GM06990 (cell line): ENCODE data around the gene TXNDC12.
A peak's percentile ranks its signal among the peaks of the same experiment; 100 is the strongest.
"Not testable (repeated sequence)": the region's sequence is repeated elsewhere in the genome, so short reads cannot be mapped to it uniquely, and the experiment has no call there.

Experiments used
- DNase-seq: peaks from one replicate; pipeline ENCODE4 v3.0.0-alpha.2; 2011; ENCODE audit not compliant: insufficient read length; ENCODE audit errors: extremely low read depth
- H3K27me3 ChIP-seq: replicated peaks from 2 replicates; pipeline ENCODE4 v1.6.0; 2011; ENCODE audit warnings: low read length; ENCODE audit not compliant: control insufficient read depth, insufficient read depth
- H3K36me3 ChIP-seq: 2 replicates; pipeline ENCODE4 v1.5.1; 2011; ENCODE audit warnings: low read length; ENCODE audit not compliant: control insufficient read depth, insufficient read depth
- H3K4me3 ChIP-seq: replicated peaks from 2 replicates; pipeline ENCODE4 v1.5.1; 2011; ENCODE audit warnings: low read depth, mild to moderate bottlenecking, control low read depth, low read length
- TF ChIP-seq, protein P1 (sequence below): IDR thresholded peaks from 2 replicates; pipeline ENCODE4 v1.5.1; 2011; ENCODE audit warnings: low read length, control low read depth, mild to moderate bottlenecking, inconsistent platforms; ENCODE audit not compliant: insufficient read depth, poor library complexity, severe bottlenecking

The TXNDC12 gene

DNA sequence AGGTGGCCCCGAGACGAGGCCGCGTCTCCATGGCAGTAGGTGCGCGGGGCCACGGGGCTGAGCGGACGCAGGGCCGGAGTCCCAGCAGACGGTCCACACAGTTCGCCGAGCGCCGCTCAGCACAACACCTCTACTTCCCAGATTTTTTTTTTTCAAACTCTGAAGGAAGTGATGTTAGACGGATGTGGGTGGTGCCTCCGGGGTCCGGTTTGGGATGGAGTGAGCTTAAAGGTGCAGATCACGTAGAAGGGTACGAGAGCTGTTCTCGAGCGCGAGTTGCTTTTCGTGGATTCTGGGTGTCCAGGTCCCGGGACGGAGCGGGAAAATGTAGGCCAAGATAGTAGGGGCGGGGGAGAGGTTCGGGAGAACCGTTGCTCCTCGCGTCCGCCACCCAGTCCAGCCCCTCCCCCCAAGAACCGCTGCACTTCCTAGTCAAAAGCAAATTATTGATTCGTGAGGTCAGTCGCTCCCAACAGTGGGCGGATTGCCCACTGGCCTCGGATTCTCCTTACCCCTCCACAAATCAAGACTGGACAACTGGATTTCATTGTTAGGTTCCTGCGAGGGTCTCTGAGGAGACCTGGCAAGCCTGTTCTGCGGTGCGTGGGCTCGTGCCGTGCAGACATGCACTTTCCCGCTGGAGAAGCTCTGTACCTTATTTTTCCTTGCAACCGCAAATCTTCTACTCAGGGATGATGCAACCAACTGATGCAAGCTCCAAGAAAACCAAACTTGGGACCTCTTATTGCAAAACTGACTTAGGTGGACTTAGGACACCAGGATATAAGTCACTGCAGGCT lies at the start of gene TXNDC12:
TSS of gene TXNDC12 (minus strand) at position 126 of the 800 bp plus-strand sequence. CDS start at position 31, 95 bp downstream.
- DNase-seq = peak; percentile 83
- no peaks in the 10 kb centered on the region for H3K27me3 ChIP-seq
- TF ChIP-seq, protein P1, sequence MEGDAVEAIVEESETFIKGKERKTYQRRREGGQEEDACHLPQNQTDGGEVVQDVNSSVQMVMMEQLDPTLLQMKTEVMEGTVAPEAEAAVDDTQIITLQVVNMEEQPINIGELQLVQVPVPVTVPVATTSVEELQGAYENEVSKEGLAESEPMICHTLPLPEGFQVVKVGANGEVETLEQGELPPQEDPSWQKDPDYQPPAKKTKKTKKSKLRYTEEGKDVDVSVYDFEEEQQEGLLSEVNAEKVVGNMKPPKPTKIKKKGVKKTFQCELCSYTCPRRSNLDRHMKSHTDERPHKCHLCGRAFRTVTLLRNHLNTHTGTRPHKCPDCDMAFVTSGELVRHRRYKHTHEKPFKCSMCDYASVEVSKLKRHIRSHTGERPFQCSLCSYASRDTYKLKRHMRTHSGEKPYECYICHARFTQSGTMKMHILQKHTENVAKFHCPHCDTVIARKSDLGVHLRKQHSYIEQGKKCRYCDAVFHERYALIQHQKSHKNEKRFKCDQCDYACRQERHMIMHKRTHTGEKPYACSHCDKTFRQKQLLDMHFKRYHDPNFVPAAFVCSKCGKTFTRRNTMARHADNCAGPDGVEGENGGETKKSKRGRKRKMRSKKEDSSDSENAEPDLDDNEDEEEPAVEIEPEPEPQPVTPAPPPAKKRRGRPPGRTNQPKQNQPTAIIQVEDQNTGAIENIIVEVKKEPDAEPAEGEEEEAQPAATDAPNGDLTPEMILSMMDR = no peak
- H3K4me3 ChIP-seq = peak within 1 kb of the TSS; percentile 81
- H3K36me3 ChIP-seq = peaks cover 2% of the 10 kb centered on the region; the same call in 1 of the 2 replicates

DNA sequence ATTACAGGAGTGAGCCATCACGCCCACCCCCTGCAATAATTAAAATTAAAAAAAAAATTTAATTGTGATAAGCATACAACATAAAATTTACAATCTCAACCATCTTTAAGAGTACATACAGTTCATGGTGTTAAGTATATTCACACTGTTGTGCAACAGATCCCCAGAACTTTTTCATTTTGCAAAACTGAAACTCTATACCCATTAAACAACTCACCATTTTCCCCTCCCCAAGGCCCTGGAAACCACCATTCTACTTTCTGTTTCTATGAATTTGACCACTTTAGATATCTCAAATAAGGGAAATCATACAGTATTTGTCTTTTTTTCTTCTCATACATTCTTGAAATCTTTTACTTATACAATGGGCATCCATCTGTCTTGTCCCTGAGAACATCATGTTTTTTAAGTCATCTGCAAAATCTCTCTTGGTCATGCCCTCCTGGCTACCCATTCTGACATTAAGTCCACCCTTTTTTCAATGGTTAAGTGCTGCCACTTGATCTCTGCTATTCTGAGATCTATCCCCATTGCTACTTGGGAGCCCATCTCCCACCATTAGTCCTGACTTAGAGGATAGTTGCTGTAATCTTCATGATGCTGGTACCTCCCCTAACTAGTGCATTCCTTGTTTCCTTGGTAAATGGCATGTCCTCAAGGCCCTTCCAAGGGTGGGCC lies 47.5 kb upstream of the TXNDC12 start:
- TF ChIP-seq, protein P1 = no peak

DNA sequence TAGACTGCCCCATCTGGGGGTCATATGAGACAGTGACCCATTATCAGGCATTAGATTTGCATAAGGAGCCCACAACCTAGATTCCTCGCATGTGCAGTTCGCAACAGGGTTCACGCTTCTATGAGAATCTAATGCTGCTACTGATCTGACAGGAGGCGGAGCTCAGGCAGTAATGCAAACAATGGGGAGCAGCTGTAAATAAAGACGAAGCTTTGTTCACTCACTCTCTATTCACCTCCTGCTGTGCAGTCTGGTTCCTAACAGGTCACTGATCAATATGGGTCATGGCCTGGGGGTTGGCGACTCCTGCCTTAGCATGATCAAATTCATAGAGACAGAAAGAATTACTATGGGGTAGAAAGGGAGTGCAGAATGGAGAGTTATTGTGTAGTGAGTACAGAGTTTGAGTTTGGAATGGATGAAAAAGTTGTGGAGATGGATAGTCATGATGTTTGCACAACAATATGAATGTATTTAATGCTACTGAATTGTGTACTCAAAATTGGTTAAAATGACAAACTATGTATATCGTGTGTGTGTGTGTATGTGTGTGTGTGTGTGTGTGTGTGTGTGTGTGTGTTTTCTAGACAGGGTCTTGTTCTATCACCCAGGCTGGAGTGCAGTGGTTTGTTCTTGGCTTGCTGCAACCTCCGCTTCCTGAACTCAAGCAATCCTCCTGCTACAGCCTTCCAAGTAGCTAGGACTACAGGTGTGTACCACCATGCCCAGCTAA lies 43.3 kb upstream of the TXNDC12 start:
- DNase-seq = no peak
- H3K4me3 ChIP-seq = no peak overlapping the region
- TF ChIP-seq, protein P1 = no peak
- H3K36me3 ChIP-seq = no peaks in the 10 kb centered on the region
- H3K27me3 ChIP-seq = no peaks in the 10 kb centered on the region

More for the DNA sequence above, 47.5 kb upstream of the TXNDC12 start:
- Histone ChIP-seq H3K4me3 (no peak overlapping the region), H3K27me3 (no peaks in the 10 kb centered on the region), H3K36me3 (no peaks in the 10 kb centered on the region)
- peak; percentile 11 for DNase-seq

DNA sequence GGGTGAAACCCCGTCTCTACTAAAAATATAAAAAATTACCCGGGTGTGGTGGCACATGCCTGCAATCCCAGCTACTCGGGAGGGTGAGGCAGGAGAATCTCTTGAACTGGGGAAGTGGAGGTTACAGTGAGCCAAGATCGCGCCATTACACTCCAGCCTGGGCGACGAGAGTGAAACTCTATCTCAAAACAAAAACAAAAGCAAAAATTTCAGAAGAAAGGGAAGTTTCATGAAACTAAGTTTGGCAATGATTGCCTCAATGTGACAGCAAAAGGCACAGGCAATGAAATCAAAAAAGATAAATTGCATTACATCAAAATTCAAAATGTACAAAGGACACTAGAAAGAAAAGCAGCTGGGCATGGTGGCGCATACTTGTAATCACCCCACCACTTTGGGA lies 41.2 kb upstream of the TXNDC12 start:
- no peak for DNase-seq
- H3K27me3 ChIP-seq = no peaks in the 10 kb centered on the region
- no peak overlapping the region for H3K4me3 ChIP-seq
- TF ChIP-seq, protein P1 = no peak
- H3K36me3 ChIP-seq = no peaks in the 10 kb centered on the region; the same call in 1 of the 2 replicates

DNA sequence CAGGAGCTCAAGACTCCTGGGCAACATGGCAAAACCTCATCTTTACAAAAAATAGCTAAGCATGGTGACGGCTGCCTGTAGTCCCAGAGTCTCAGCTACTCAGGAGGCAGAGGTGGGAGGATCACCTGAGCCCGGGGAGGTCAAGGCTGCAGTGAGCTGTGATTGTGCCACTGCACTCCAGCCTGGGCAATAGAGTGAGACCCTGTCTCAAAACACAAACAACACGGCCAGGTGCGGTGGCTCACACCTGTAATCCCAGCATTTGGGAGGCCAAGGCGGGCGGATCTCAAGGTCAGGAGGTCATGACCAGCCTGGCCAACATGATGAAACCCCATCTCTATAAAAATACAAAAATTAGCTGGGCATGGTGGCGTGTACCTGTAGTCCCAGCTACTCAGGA lies 39.3 kb upstream of the TXNDC12 start:
- H3K36me3 ChIP-seq, DNase-seq, H3K4me3 ChIP-seq, H3K27me3 ChIP-seq: not testable (repeated sequence)

DNA sequence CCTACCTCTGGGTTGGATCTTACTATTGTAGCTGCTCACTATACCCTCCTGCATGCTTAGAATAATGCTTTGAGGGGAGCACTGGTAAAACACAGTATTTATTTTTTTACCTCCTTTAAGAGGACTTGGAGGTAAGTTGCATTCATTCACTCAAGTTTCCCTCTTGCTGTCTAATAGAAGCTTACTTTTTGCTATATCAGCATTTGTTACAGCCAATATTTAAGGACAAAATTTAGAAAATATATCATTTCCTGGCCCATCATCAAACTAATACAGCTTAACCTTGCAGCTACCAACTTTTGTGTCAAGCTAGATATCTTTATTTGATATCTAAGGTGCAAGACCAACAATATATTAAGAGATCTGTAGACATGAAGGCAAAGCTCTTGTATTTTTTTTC lies 32.9 kb upstream of the TXNDC12 start:
- H3K27me3 ChIP-seq, H3K36me3 ChIP-seq, DNase-seq, H3K4me3 ChIP-seq: not testable (repeated sequence)
